PC-9 (cell line): ENCODE data around the gene ULK1. TPM values are rescaled to one million over a fixed set of nuclear protein-coding genes. Genes with fewer than 3 reads are reported as not detected.
A peak's percentile ranks its signal among the peaks of the same experiment; 100 is the strongest.

ENCODE experiments used
- BruUV-seq: library from RNA; stranded (reverse); fragments of 400-500 nt; replicated peaks from 2 replicates; lab custom pipeline; 2021; lab: Mats Ljungman, UMichigan
- CTCF ChIA-PET: fragments of 300-600 bp; sonication (Branson Sonifier 250); formaldehyde crosslinking; loops from one replicate; lab custom pipeline; 2022; ENCODE audit warnings: antibody characterized with exemption; lab: Charles Lee
- POLR2A ChIA-PET: fragments of 300-600 bp; sonication (Branson Sonifier 250); formaldehyde crosslinking; loops from one replicate; lab custom pipeline; 2022; ENCODE audit warnings: antibody characterized with exemption; ENCODE audit not compliant: unreplicated experiment; lab: Charles Lee
- DNase-seq, 2 experiments: peaks; one replicate each; pipeline versions ENCODE4 v3.0.0 to v3.0.0-alpha.2; 2015 to 2022; ENCODE audit warnings: mixed read lengths in 1 of 2
- H2AFZ ChIP-seq: fragments of 200-600 bp; sonication (generic); 2 replicates; pipeline ENCODE4 v1.8.1; 2017; ENCODE audit warnings: antibody characterized with exemption
- H3F3A ChIP-seq: fragments of 200-600 bp; sonication (generic); 2 replicates; pipeline ENCODE4 v1.8.1; 2017; ENCODE audit warnings: antibody characterized with exemption, mild to moderate bottlenecking, low read depth; ENCODE audit not compliant: insufficient read depth
- H3K27ac ChIP-seq: fragments of 200-600 bp; sonication (generic); 2 replicates; pipeline ENCODE4 v1.6.1; 2016; ENCODE audit warnings: mixed run types
- H3K27me3 ChIP-seq: fragments of 200-600 bp; sonication (generic); 2 replicates; pipeline ENCODE4 v1.6.1; 2016; ENCODE audit warnings: low read depth, mixed run types; ENCODE audit not compliant: insufficient read depth
- H3K36me3 ChIP-seq: fragments of 200-600 bp; sonication (generic); 2 replicates; pipeline ENCODE4 v1.6.1; 2016; ENCODE audit warnings: low read depth, mixed run types
- H3K4me1 ChIP-seq: fragments of 200-600 bp; sonication (generic); replicated peaks from 2 replicates; pipeline ENCODE4 v1.6.1; 2016; ENCODE audit warnings: mixed run types; ENCODE audit not compliant: insufficient read depth
- H3K4me2 ChIP-seq: fragments of 200-600 bp; sonication (generic); 2 replicates; pipeline ENCODE4 v1.6.1; 2017; ENCODE audit warnings: mixed run types
- H3K4me3 ChIP-seq: fragments of 200-600 bp; sonication (generic); 2 replicates; pipeline ENCODE4 v1.6.1; 2016; ENCODE audit warnings: mixed run types
- H3K79me2 ChIP-seq: fragments of 200-600 bp; sonication (generic); 2 replicates; pipeline ENCODE4 v1.6.1; 2017; ENCODE audit warnings: low read depth, mixed run types
- H3K9me2 ChIP-seq: fragments of 200-600 bp; sonication (generic); 2 replicates; pipeline ENCODE4 v1.8.1; 2017; ENCODE audit warnings: mild to moderate bottlenecking; ENCODE audit not compliant: insufficient read depth
- H3K9me3 ChIP-seq: fragments of 200-600 bp; sonication (generic); 2 replicates; pipeline ENCODE4 v1.8.1; 2016; ENCODE audit warnings: low read depth; ENCODE audit not compliant: insufficient read depth
- H4K20me1 ChIP-seq: fragments of 200-600 bp; sonication (generic); 2 replicates; pipeline ENCODE4 v1.8.1; 2017; ENCODE audit not compliant: insufficient read depth
- EZH2 ChIP-seq: fragments of 200-600 bp; sonication (generic); IDR thresholded peaks from 2 replicates; pipeline ENCODE4 v1.8.0; 2017; ENCODE audit warnings: antibody characterized with exemption, low read depth
- intact Hi-C: fragments of 100-400 bp; cut with micrococcal nuclease; formaldehyde crosslinking; loops from one replicate; pipeline ENCODE4 v1.10.0; 2022; ENCODE audit not compliant: unreplicated experiment
- total RNA-seq: library from RNA; stranded (reverse); gene quantifications from 2 replicates; pipeline ENCODE4 v1.2.3, GENCODE V29; 2021
- TF ChIP-seq, protein P1 (sequence below): fragments of 200-600 bp; sonication (generic); conservative IDR thresholded peaks from 2 replicates; pipeline ENCODE4 v1.6.1; 2017; ENCODE audit warnings: mixed run types, antibody characterized with exemption, mild to moderate bottlenecking, moderate library complexity

Gene ULK1
- total RNA-seq, 1 experiment from 2014 or later = 70.5 TPM

DNA sequence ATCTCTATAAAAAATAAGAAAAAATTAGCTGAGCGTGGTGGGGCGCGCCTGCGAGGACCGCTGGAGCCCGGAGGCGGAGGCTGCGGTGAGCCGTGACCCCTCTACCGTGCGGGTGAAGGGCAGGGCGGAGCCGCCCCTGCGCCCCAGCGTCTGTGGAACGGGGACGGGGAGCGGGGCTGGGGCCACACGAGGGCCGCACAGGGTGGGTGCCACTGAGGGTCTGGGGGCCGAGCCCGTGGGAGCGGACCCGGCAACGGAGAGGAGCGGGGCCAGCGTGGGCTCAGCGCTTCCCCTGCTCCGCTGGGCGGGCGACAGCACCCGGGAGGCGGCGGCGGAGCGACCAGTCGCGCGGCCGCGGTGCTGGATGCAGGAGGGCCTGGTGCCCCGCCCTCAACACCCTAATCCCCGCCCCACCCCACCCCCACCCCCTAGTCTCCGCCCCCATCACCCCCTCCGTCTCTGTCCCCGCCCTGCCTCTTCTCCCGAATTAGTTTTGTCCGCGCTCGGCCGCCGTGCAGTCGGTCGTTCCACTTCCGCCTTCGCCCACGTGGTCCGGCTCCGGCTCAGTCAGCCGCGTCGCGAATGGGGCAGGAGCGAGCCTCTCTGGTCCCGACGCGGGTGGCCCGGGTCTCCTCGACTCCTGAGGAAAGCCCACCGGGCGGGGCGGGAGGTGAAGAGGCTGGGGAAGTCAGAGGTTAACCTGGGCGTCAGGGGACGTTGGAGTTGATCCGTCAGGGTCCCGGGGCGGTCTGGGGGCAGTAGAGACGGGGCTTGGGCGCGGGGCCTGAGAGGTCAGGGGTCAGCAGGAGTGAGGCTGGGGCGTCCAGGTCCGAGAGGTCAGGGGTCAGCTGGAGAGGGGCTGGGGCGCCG is 34.5 kb downstream of the ULK1 start, which contains the start of gene PUS1:
Gene PUS1 (plus strand): TSS at position 566 of the 870 bp plus-strand sequence. CDS start 447 bp downstream, outside the sequence.
- peak; percentile 85 to 92 for DNase-seq
- Histone ChIP-seq H4K20me1 (peaks cover 19% of the 10 kb centered on the region), H2AFZ (peak within 1 kb of the TSS; percentile 98), H3K79me2 (peaks cover 36% of the 10 kb centered on the region), H3K9me2 (no peaks in the 10 kb centered on the region), H3K36me3 (peaks cover 14% of the 10 kb centered on the region), H3K4me1 (peaks cover 8% of the 10 kb centered on the region), H3F3A (peaks cover 16% of the 10 kb centered on the region), H3K27me3 (no peaks in the 10 kb centered on the region), H3K4me2 (peak within 1 kb of the TSS; percentile 100), H3K4me3 (peak within 1 kb of the TSS; percentile 98), H3K9me3 (no peaks in the 10 kb centered on the region), H3K27ac (peak within 1 kb of the TSS; percentile 60; the same call in 1 of the 2 replicates)
- TF ChIP-seq, protein P1, sequence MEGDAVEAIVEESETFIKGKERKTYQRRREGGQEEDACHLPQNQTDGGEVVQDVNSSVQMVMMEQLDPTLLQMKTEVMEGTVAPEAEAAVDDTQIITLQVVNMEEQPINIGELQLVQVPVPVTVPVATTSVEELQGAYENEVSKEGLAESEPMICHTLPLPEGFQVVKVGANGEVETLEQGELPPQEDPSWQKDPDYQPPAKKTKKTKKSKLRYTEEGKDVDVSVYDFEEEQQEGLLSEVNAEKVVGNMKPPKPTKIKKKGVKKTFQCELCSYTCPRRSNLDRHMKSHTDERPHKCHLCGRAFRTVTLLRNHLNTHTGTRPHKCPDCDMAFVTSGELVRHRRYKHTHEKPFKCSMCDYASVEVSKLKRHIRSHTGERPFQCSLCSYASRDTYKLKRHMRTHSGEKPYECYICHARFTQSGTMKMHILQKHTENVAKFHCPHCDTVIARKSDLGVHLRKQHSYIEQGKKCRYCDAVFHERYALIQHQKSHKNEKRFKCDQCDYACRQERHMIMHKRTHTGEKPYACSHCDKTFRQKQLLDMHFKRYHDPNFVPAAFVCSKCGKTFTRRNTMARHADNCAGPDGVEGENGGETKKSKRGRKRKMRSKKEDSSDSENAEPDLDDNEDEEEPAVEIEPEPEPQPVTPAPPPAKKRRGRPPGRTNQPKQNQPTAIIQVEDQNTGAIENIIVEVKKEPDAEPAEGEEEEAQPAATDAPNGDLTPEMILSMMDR = no peak
- no peak for TF ChIP-seq EZH2
- intact Hi-C loops = loop anchor here (2.0 to 5.0 kb wide), 2 partner anchors 20 to 77 kb away; partner anchors contain the start of gene EP400
- ChIA-PET POLR2A (interaction anchor here (0.7 kb wide), 1 partner anchor 16 kb away, joined by 7 read pairs; no protein-coding TSS in a partner anchor), CTCF (interaction anchor here (0.6 to 1.1 kb wide), 2 partner anchors 27 to 78 kb away, joined by 3 read pairs; no protein-coding TSS in a partner anchor)
- BruUV-seq = no TSS peak

DNA sequence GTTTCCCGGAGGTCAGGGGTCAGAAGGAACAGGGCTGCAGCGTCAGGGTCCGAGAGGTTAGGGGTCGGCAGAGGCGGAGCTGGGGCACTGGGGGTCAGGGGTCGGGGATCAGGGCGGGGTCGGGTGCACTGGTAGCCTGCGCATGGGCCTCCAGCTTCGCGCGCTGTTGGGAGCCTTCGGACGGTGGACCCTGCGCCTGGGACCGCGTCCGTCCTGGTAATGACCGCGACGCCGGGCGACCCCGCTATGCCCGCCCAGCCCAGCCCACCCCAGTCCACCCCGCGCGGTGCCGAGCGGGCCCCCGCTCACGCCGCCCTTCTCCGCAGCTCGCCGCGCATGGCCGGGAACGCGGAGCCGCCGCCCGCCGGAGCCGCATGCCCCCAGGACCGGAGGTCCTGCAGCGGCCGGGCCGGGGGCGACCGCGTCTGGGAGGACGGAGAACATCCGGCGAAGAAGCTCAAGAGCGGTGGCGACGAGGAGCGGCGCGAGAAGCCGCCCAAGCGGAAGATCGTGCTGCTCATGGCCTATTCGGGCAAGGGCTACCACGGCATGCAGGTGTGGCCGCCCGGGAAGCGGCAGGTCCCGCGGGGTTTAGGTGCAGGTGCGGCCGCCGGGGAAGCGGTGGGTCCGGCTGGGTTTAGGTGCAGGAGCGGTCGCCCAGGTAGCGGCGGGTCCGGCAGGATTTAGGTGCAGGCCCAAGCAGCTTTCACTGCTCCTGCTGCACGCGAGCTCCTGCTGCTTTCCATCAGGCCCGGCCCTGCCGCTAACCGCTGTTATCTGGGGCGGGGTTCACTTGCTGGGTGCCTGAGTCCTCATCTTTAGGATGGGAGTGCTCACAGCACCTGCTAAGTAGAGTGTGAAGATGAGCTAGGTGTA is 35.4 kb downstream of the ULK1 start:
- peak in 1 of 2 experiments; percentile 39 for DNase-seq
- Histone ChIP-seq H3F3A (peaks cover 9% of the 10 kb centered on the region), H3K9me3 (no peaks in the 10 kb centered on the region), H3K36me3 (peaks cover 14% of the 10 kb centered on the region), H2AFZ (peak overlapping the region; percentile 84; the same call in 1 of the 2 replicates), H3K4me1 (peaks cover 8% of the 10 kb centered on the region), H3K27me3 (no peaks in the 10 kb centered on the region), H4K20me1 (peaks cover 19% of the 10 kb centered on the region), H3K4me2 (peak overlapping the region; percentile 94), H3K27ac (peak overlapping the region; percentile 60; the same call in 1 of the 2 replicates), H3K4me3 (peak overlapping the region; percentile 98), H3K79me2 (peaks cover 36% of the 10 kb centered on the region), H3K9me2 (no peaks in the 10 kb centered on the region)
- intact Hi-C loops = loop anchor here (2.0 to 5.0 kb wide), 2 partner anchors 19 to 78 kb away; partner anchors contain the start of gene EP400
- no peak for TF ChIP-seq EZH2
- CTCF ChIA-PET = interaction anchor here (0.6 to 1.1 kb wide), 2 partner anchors 26 to 78 kb away, joined by 3 read pairs; no protein-coding TSS in a partner anchor
- BruUV-seq = no TSS peak
- POLR2A ChIA-PET = interaction anchor here (0.6 kb wide), 1 partner anchor 56 kb away, joined by 3 read pairs; no protein-coding TSS in a partner anchor

DNA sequence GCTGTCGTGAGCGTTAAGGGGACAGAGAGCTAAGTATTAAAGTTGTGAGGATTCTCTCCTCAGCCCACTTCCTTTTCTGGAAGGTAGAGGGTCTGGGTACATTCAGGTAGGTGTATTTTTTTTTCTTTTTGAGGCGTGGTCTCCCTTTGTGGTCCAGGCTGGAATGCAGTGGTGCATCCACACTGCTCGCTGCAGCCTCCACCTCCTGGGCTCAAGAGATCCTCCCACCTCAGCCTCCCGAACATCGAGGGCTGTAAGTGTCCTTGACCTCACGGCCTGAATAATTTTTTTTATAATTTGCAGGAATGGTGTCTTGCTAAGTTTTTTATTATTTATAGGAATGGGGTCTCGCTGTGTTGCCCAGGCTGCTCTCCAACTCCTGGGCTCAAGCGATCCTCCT is 36.1 kb downstream of the ULK1 start:
- BruUV-seq = no TSS peak
- ChIA-PET CTCF (interaction anchor here (1.1 kb wide), 1 partner anchor 79 kb away, joined by 3 read pairs; no protein-coding TSS in a partner anchor), POLR2A (interaction anchor here (0.6 kb wide), 1 partner anchor 57 kb away, joined by 3 read pairs; no protein-coding TSS in a partner anchor)
- Histone ChIP-seq H3K27me3 (no peaks in the 10 kb centered on the region), H3K9me3 (no peaks in the 10 kb centered on the region), H3K9me2 (no peaks in the 10 kb centered on the region), H3K4me3 (peak overlapping the region; percentile 98), H4K20me1 (peaks cover 19% of the 10 kb centered on the region), H3K4me1 (peaks cover 8% of the 10 kb centered on the region), H3K4me2 (peak overlapping the region; percentile 94), H3K27ac (no peak overlapping the region), H3F3A (peaks cover 9% of the 10 kb centered on the region), H3K79me2 (peaks cover 36% of the 10 kb centered on the region), H2AFZ (no peak overlapping the region), H3K36me3 (peaks cover 18% of the 10 kb centered on the region)
- no peak for DNase-seq
- intact Hi-C loops = no loop called here
- no peak for TF ChIP-seq EZH2
- TF ChIP-seq, protein P1 = no peak
